HL-60 (cell line): ENCODE data around the gene KDM1B.

Experiments
- CTCF ChIP-seq: IDR thresholded peaks from one replicate; pipeline ENCODE4 v1.5.1; 2011; ENCODE audit warnings: low read length, control low read depth, inconsistent platforms; ENCODE audit not compliant: insufficient read depth
- GABPA ChIP-seq: IDR thresholded peaks from 2 replicates; pipeline ENCODE4 v1.6.1; 2012; ENCODE audit warnings: low read depth
- POLR2AphosphoS5 ChIP-seq: IDR thresholded peaks from 2 replicates; pipeline ENCODE4 v1.6.1; 2012; ENCODE audit warnings: low read depth

- TF ChIP-seq CTCF (no peak), GABPA (no peak), POLR2AphosphoS5 (no peak)
Measured at GRCh38 chr6:18182568-18182967, 27.3 kb downstream of the KDM1B start.
